GM12875 (cell line): Measurements from ENCODE around the gene CTNNA3.

Experiments
- H3K4me3 ChIP-seq: one replicate; pipeline ENCODE4 v1.5.1; 2011; ENCODE audit warnings: low read depth, low read length, control low read depth
- TF ChIP-seq, protein P1 (sequence below): IDR thresholded peaks from 2 replicates; pipeline ENCODE4 v1.5.1; 2011; ENCODE audit warnings: low read depth, mild to moderate bottlenecking, control low read depth, inconsistent platforms, low read length, moderate library complexity, borderline replicate concordance; ENCODE audit not compliant: insufficient read depth

Gene CTNNA3

GRCh38 chr10:66273966-66274519, 1422.0 kb downstream of the CTNNA3 start:
- TF ChIP-seq, protein P1, sequence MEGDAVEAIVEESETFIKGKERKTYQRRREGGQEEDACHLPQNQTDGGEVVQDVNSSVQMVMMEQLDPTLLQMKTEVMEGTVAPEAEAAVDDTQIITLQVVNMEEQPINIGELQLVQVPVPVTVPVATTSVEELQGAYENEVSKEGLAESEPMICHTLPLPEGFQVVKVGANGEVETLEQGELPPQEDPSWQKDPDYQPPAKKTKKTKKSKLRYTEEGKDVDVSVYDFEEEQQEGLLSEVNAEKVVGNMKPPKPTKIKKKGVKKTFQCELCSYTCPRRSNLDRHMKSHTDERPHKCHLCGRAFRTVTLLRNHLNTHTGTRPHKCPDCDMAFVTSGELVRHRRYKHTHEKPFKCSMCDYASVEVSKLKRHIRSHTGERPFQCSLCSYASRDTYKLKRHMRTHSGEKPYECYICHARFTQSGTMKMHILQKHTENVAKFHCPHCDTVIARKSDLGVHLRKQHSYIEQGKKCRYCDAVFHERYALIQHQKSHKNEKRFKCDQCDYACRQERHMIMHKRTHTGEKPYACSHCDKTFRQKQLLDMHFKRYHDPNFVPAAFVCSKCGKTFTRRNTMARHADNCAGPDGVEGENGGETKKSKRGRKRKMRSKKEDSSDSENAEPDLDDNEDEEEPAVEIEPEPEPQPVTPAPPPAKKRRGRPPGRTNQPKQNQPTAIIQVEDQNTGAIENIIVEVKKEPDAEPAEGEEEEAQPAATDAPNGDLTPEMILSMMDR: no peak
- no peak overlapping the region for H3K4me3 ChIP-seq

DNA sequence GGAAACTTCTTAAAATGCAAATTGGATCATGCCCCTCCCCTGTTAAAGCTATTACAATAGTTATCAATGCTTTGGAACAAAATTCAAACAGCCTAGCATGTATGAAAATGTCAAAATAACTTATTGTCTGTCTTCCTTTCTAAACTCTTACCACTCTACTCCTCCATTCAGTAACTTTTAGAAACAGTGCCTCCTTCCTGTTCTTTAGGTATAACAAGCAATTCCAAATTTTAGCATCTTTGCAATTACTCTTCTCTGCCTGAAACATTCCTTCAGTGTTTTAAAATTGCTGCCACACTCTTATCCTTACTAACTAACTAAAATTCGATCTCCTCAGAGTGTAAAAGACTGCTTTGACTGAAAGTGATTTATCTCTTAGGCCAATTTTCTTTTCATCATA, 1430.6 kb downstream of the CTNNA3 start:
- TF ChIP-seq, protein P1: no peak
- no peak overlapping the region for H3K4me3 ChIP-seq

GRCh38 chr10:66259836-66260235, 1436.2 kb downstream of the CTNNA3 start:
- H3K4me3 ChIP-seq: no peak overlapping the region
- TF ChIP-seq, protein P1: no peak

- TF ChIP-seq, protein P1: no peak
- H3K4me3 ChIP-seq: no peak overlapping the region
Measured at GRCh38 chr10:66258693-66259092, 1437.3 kb downstream of the CTNNA3 start.

DNA sequence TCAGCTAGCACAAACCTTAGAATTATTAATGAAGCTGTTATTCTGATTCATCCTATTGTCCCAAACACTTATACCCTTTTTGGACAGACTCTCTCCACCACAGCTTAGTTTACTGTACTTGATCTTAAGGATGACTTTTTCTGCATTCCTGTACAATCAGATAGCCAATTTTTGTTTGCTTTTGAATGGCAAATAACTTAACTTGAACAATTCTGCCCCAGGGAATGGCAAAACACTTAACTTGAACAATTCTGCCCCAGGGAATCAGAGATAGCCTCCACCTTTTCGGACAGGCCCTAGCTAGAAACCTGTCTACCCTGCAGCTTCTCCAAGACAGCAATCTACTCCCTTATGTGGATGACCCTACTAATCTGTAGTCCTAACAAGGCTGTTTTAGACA, 1438.2 kb downstream of the CTNNA3 start:
- no peak overlapping the region for H3K4me3 ChIP-seq
- TF ChIP-seq, protein P1: no peak

- no peak overlapping the region for H3K4me3 ChIP-seq
Measured at GRCh38 chr10:66252986-66253385, 1443.0 kb downstream of the CTNNA3 start.

GRCh38 chr10:66246177-66246576, 1449.8 kb downstream of the CTNNA3 start:
- H3K4me3 ChIP-seq: no peak overlapping the region
- TF ChIP-seq, protein P1: no peak

More at GRCh38 chr10:66252986-66253385, 1443.0 kb downstream of the CTNNA3 start:
- TF ChIP-seq, protein P1: no peak
